ENCODE results near the gene DUS1L.

Gene DUS1L

DNA sequence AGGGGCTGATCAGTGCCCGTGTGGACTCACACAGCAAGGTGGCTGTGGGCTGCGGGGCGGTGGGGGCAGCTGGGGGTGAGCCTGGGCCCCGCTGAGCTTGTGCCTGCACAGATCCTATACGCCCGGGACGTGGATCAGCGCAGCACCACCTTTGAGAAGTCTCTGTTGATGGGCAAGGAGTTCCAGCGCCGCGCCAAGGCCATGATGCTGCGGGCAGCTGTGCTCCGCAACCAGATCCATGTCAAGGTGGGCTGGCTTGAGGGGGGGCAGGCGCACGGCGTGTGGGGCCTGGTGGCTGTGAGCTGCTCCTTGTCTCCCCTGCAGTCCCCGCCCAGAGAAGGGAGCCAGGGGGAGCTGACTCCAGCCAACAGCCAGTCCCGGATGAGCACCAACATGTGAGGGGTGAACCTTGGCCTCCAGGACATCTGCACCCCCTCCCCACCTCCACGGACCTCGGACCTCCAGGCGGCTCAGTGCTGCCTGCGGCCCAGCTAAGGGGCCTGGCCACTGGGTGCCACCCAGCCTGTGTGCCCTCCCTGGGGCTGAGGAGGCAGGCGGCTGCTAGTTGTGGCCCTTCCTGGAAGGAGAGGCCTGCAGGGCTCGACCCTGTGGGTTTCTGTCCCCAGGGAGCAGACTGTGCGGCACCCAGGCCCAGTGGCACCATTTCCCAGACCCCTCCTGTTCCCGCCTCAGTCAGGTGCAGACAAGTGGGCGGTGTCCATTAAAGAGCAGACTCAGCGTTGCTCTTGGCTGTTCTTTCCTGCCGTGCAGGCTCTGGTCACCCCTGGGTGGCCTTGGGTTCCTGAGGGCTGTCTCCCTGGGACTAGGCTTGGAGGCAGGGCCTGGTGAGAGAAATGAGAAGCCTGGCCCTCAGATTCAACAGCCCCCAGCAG lies 8.6 kb downstream of the DUS1L start:
- peak; percentile 2; the same call in 1 of the 3 replicates for ATAC-seq (ENCODE audit: low read depth)
- peak; percentile 65 for DNase-seq (ENCODE audit: low spot score)
- Histone ChIP-seq H3K4me1 (ENCODE audit: insufficient read depth, poor library complexity, severe bottlenecking) (peaks cover 5% of the 10 kb centered on the region), H3K36me3 (ENCODE audit: low read depth) (peaks cover 81% of the 10 kb centered on the region), H3K27ac (ENCODE audit: poor library complexity, severe bottlenecking) (no peak overlapping the region), H3K4me3 (ENCODE audit: severe bottlenecking) (no peak overlapping the region), H3K27me3 (ENCODE audit: insufficient read depth, poor library complexity, severe bottlenecking) (no peaks in the 10 kb centered on the region), H3K9me3 (ENCODE audit: severe bottlenecking) (no peaks in the 10 kb centered on the region)
- TF ChIP-seq, protein P1, sequence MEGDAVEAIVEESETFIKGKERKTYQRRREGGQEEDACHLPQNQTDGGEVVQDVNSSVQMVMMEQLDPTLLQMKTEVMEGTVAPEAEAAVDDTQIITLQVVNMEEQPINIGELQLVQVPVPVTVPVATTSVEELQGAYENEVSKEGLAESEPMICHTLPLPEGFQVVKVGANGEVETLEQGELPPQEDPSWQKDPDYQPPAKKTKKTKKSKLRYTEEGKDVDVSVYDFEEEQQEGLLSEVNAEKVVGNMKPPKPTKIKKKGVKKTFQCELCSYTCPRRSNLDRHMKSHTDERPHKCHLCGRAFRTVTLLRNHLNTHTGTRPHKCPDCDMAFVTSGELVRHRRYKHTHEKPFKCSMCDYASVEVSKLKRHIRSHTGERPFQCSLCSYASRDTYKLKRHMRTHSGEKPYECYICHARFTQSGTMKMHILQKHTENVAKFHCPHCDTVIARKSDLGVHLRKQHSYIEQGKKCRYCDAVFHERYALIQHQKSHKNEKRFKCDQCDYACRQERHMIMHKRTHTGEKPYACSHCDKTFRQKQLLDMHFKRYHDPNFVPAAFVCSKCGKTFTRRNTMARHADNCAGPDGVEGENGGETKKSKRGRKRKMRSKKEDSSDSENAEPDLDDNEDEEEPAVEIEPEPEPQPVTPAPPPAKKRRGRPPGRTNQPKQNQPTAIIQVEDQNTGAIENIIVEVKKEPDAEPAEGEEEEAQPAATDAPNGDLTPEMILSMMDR (IDR thresholded peaks at IDR 0.05; ENCODE audit: poor library complexity, severe bottlenecking), result no peak

- peaks cover 76% of the 10 kb centered on the region for H3K36me3 ChIP-seq (ENCODE audit: low read depth)
Observed at GRCh38 chr17:82055965-82056728, 9.5 kb downstream of the DUS1L start.

DNA sequence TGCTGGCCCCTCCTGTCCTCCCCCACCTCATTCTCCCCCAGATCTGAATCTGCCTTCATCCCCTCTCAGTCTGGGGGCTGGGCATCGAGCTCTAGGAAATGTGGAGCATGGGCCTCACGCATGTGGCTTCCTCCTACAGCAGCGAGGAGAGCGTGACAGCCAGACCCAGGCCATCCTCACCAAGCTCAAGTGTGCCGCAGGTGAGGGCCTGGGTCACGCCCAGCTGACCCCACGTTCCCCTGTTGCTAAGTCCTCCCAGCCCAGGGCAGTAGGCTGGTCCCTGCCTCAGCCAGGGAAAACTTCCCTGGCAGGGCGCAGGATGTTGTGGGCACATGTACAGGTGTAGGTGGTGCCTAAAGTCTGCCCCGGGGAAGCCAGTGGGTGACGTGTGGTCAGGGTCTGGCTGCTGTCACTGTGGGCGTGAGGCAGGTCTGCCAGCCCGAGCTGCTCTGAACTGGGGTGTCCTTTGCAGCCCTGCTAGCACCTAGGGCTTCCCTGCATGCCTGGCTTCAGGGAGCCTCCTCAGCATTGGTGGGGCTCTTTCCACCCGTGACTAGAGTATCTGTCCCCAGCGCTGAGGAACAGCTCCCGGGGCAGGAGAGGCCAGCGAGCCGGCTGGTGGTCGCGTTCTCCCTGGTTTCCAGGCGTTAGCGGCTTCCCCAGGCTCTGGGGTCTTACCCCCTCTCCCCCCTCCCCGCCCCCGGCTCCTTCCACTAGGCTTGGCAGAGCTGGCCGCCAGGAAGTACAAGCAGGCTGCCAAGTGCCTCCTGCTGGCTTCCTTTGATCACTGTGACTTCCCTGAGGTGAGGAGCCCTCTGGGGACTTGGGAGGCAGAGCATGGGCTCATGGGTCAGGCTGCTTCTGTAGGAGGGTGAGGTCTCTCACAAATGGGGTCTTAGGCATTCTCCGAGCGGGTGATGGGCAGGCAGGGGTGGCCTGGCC lies 10.3 kb downstream of the DUS1L start:
- no peak overlapping the region for H3K4me3 ChIP-seq (ENCODE audit: severe bottlenecking)
- H3K4me1 ChIP-seq (ENCODE audit: insufficient read depth, poor library complexity, severe bottlenecking), result peaks cover 5% of the 10 kb centered on the region
- no peak for ATAC-seq (ENCODE audit: low read depth)
- TF ChIP-seq, protein P1 (IDR thresholded peaks at IDR 0.05; ENCODE audit: poor library complexity, severe bottlenecking), result no peak
- no peaks in the 10 kb centered on the region for H3K9me3 ChIP-seq (ENCODE audit: severe bottlenecking)
- peaks cover 72% of the 10 kb centered on the region for H3K36me3 ChIP-seq (ENCODE audit: low read depth)
- no peak overlapping the region for H3K27ac ChIP-seq (ENCODE audit: poor library complexity, severe bottlenecking)
- no peak for DNase-seq (ENCODE audit: low spot score)
- no peaks in the 10 kb centered on the region for H3K27me3 ChIP-seq (ENCODE audit: insufficient read depth, poor library complexity, severe bottlenecking)

More at GRCh38 chr17:82055965-82056728, 9.5 kb downstream of the DUS1L start:
- TF ChIP-seq, protein P1 (IDR thresholded peaks at IDR 0.05; ENCODE audit: poor library complexity, severe bottlenecking), result no peak
- Histone ChIP-seq H3K9me3 (ENCODE audit: severe bottlenecking) (no peaks in the 10 kb centered on the region), H3K4me1 (ENCODE audit: insufficient read depth, poor library complexity, severe bottlenecking) (peaks cover 5% of the 10 kb centered on the region), H3K27ac (ENCODE audit: poor library complexity, severe bottlenecking) (no peak overlapping the region), H3K27me3 (ENCODE audit: insufficient read depth, poor library complexity, severe bottlenecking) (no peaks in the 10 kb centered on the region), H3K4me3 (ENCODE audit: severe bottlenecking) (no peak overlapping the region)
- peak; percentile 69 for DNase-seq (ENCODE audit: low spot score)
- no peak for ATAC-seq (ENCODE audit: low read depth)

DNA sequence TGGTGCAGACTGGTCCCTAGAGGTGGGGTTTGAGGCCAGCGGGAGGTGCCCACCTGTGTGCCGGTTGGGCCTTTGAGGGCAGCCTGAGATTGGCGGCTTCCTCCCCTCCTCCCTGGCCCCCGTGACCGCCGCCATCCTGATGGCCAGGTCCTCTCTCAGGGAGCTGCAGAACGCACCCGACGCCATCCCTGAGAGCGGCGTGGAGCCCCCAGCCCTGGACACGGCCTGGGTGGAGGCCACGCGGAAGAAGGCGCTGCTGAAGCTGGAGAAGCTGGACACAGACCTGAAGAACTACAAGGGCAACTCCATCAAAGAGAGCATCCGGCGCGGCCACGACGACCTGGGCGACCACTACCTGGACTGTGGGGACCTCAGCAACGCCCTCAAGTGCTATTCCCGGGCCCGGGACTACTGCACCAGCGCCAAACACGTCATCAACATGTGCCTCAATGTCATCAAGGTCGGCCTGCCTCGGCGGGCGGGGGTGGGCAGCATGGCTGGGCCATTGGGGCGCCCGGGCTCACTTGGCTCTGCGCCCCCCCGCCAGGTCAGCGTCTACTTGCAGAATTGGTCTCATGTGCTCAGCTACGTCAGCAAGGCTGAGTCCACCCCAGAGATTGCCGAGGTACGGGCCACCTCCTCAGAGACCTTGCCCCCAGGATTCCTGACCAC lies 11.1 kb downstream of the DUS1L start:
- Histone ChIP-seq H3K4me1 (ENCODE audit: insufficient read depth, poor library complexity, severe bottlenecking) (peaks cover 5% of the 10 kb centered on the region), H3K27me3 (ENCODE audit: insufficient read depth, poor library complexity, severe bottlenecking) (no peaks in the 10 kb centered on the region), H3K36me3 (ENCODE audit: low read depth) (peaks cover 72% of the 10 kb centered on the region), H3K27ac (ENCODE audit: poor library complexity, severe bottlenecking) (no peak overlapping the region), H3K9me3 (ENCODE audit: severe bottlenecking) (no peaks in the 10 kb centered on the region), H3K4me3 (ENCODE audit: severe bottlenecking) (no peak overlapping the region)
- TF ChIP-seq, protein P1 (IDR thresholded peaks at IDR 0.05; ENCODE audit: poor library complexity, severe bottlenecking), result no peak
- DNase-seq (ENCODE audit: low spot score) (peak; percentile 75), ATAC-seq (ENCODE audit: low read depth) (no peak)
